Fibroblast of villous mesenchyme (primary cell): ENCODE results near the gene STIL. TPM values are rescaled to one million over a fixed set of nuclear protein-coding genes. Genes with fewer than 3 reads are reported as not detected.
"Not testable (repeated sequence)": the region's sequence is repeated elsewhere in the genome, so short reads cannot be mapped to it uniquely, and the experiment has no call there.

Experiments
- DNase-seq: peaks from one replicate; pipeline ENCODE4 v3.0.0-alpha.2; 2010; ENCODE audit warnings: low read depth
- H3K4me3 ChIP-seq: 2 replicates; pipeline ENCODE4 v1.5.1; 2011; ENCODE audit warnings: low read depth, mild to moderate bottlenecking, low read length
- CTCF ChIP-seq: IDR thresholded peaks from 2 replicates; pipeline ENCODE4 v1.5.1; 2012; ENCODE audit warnings: low read depth, mild to moderate bottlenecking, low read length; ENCODE audit not compliant: insufficient read depth
- total RNA-seq: library from RNA; depleted of rRNA; stranded (reverse); fragments of >200 nt; gene quantifications from 2 replicates; pipeline ENCODE4 v1.2.3, GENCODE V29; 2012

The STIL gene
- total RNA-seq, 1 donor = 21.2 TPM

DNA sequence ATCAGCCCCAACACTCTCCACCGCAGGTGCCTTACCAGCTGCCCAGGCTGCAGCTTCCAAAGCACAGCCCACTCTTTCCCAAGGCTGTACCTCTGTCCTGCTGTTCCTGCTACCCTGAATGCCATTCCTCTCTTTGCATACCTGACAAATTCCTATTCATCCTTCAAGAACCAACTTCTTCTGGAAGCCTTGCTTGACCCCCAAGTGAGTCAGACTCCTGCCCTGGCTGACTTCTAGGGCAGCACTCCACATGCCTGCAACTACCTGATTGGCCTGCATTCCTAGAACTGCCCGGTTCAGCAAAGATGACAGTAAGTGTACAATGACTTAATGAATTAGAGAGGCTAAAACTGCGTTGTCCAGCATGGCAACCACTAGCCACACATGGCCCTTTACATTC is 103.3 kb downstream of the STIL start:
- no peak for TF ChIP-seq CTCF
- no peak for DNase-seq
- H3K4me3 ChIP-seq = no peak overlapping the region

DNA sequence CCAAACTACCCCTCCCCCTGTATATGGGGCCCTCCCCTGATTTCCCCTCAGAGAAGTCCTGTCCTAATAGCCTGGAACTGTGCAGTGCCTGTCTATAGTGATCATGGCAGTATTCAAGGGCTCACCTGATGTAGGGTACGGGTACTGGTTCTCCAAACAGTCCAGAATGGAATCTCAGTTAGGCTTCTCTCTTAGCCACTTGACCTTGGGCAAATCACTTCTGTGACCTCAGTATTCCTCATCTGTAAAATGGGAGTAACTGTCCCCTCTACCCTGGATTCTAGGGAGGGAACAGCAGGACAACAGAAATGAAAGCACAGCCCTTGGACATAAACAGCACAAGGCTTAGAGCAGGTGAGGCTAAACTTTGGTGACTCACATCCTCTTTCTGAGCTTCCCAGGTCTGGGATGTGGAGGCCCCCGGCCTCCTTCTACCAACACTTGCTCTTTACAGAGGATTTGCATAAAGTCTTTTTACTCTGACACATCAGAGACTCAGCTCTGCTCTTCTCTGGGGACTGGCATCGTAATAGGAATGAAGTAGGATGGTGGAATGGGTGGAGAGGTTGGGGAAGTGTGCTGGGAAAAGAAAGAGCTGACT is 104.1 kb downstream of the STIL start:
- DNase-seq = no peak
- no peak for TF ChIP-seq CTCF
- H3K4me3 ChIP-seq = no peak overlapping the region

DNA sequence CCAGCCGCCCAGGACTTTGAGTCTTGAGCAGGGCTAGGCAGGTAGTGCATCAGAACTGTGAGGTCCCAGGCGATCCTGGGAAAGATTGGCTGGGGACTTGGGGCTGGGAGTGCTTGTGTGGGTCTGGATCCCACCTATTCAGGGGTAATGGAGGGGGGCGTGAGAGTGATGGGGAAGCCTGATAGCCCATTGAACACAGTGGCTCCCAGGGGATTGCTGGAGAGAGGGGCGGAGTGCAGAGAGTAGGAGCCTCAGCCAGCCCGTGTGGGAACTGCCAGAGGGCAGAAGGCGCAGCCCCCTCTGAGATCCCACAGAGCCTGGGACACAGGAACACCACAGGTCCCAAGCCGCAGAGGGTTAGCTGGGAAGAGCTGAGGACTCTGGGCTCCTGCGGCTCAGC is 104.9 kb downstream of the STIL start:
- TF ChIP-seq CTCF = no peak
- DNase-seq = no peak
- H3K4me3 ChIP-seq = no peak overlapping the region

- TF ChIP-seq CTCF = no peak
- no peak for DNase-seq
- H3K4me3 ChIP-seq = no peak overlapping the region
Measured at GRCh38 chr1:47208374-47208850, 105.5 kb downstream of the STIL start.

GRCh38 chr1:47207803-47208373 is 106.1 kb downstream of the STIL start:
- no peak for DNase-seq
- TF ChIP-seq CTCF = no peak
- H3K4me3 ChIP-seq = no peak overlapping the region

DNA sequence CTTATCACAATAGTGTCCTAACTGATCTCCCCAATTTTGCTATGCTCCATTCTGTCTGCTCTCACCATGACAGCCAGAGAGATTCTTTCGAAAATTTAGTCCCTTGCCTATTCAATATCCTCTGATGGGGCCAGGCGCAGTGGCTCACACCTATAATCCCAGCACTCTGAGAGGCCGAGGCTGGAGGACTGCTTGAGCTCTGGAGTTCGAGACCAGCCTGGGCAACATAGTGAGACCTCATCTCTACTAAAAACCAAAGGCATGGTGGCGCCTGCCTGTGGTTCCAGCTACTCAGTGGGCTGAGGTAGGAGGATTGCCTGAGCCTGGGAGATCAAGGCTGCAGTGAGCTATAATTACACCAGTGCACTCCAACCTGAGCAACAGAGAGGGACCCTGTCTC is 108.0 kb downstream of the STIL start:
- H3K4me3 ChIP-seq = no peak overlapping the region
- TF ChIP-seq CTCF = no peak
- DNase-seq = no peak

- not testable (repeated sequence) for DNase-seq
Measured at GRCh38 chr1:47203504-47203903, 110.4 kb downstream of the STIL start.

More at GRCh38 chr1:47203504-47203903, 110.4 kb downstream of the STIL start:
- not testable (repeated sequence) for H3K4me3 ChIP-seq
